Stimulated activated CD4-positive, alpha-beta T cell treated with anti-CD3 and anti-CD28 coated beads, Interleukin-12 subunit alpha, Interleukin-12 subunit beta, amount 100 ng/mL, for 48 hours (primary cell): Measurements from ENCODE around the gene SNRNP48.

Source experiments
- DNase-seq, 3 donors: peaks; one replicate each; pipeline ENCODE4 v3.0.0-alpha.2; 2020; ENCODE audit warnings: low read depth in 2 of 3, low spot score in 1 of 3

Gene SNRNP48

GRCh38 chr6:7589949-7590917, at the start of gene SNRNP48:
SNRNP48 (plus strand) TSS chr6:7590198; CDS start chr6:7590258, 60 bp downstream.
- DNase-seq: peak; percentile 76 to 92 (median 90)

- no peak for DNase-seq
Observed at GRCh38 chr6:7540595-7540994, 49.4 kb upstream of the SNRNP48 start.

- no peak for DNase-seq
Observed at GRCh38 chr6:7541175-7542064, 48.6 kb upstream of the SNRNP48 start, which contains the start of gene DSP. DSP (plus strand) TSS chr6:7541671; CDS start chr6:7541916, 245 bp downstream.

- no peak for DNase-seq
Observed at GRCh38 chr6:7542065-7542873, 47.7 kb upstream of the SNRNP48 start.

GRCh38 chr6:7542874-7543624, 46.9 kb upstream of the SNRNP48 start:
- no peak for DNase-seq

GRCh38 chr6:7543789-7544424, 46.1 kb upstream of the SNRNP48 start:
- no peak for DNase-seq

GRCh38 chr6:7544597-7544996, 45.4 kb upstream of the SNRNP48 start:
- no peak for DNase-seq

GRCh38 chr6:7545316-7546019, 44.5 kb upstream of the SNRNP48 start:
- DNase-seq: no peak

GRCh38 chr6:7546020-7546369, 44.0 kb upstream of the SNRNP48 start:
- DNase-seq: no peak

- DNase-seq: no peak
Observed at GRCh38 chr6:7546383-7546782, 43.6 kb upstream of the SNRNP48 start.

GRCh38 chr6:7546896-7547295, 43.1 kb upstream of the SNRNP48 start:
- no peak for DNase-seq

- DNase-seq: no peak
Observed at GRCh38 chr6:7547315-7547714, 42.7 kb upstream of the SNRNP48 start.

GRCh38 chr6:7550433-7550801, 39.6 kb upstream of the SNRNP48 start:
- DNase-seq: no peak

GRCh38 chr6:7554533-7555275, 35.3 kb upstream of the SNRNP48 start:
- DNase-seq: no peak

- DNase-seq: no peak
Observed at GRCh38 chr6:7555671-7556070, 34.3 kb upstream of the SNRNP48 start.

- DNase-seq: no peak
Observed at GRCh38 chr6:7556394-7557106, 33.4 kb upstream of the SNRNP48 start.

- DNase-seq: no peak
Observed at GRCh38 chr6:7557652-7558051, 32.3 kb upstream of the SNRNP48 start.

- DNase-seq: no peak
Observed at GRCh38 chr6:7558781-7559180, 31.2 kb upstream of the SNRNP48 start.
